Hepatocyte (in vitro differentiated cells): ENCODE data around the gene TAPBP.

ENCODE experiments used
- EZH2 ChIP-seq: fragments of 200-600 bp; sonication (generic); IDR thresholded peaks from 2 replicates; pipeline ENCODE4 v1.6.1; 2016; ENCODE audit warnings: antibody characterized with exemption, mild to moderate bottlenecking, borderline replicate concordance
- EZH2phosphoT487 ChIP-seq: fragments of 200-600 bp; sonication (generic); IDR thresholded peaks from one replicate; pipeline ENCODE4 v1.6.1; 2018; ENCODE audit warnings: antibody characterized with exemption, mild to moderate bottlenecking, low read depth, moderate library complexity; ENCODE audit not compliant: unreplicated experiment, severe bottlenecking
- TF ChIP-seq, protein P1 (sequence below): fragments of 200-600 bp; sonication (generic); IDR thresholded peaks from 2 replicates; pipeline ENCODE4 v1.5.1; 2016; ENCODE audit warnings: antibody characterized with exemption, mild to moderate bottlenecking; ENCODE audit not compliant: poor library complexity

DNA sequence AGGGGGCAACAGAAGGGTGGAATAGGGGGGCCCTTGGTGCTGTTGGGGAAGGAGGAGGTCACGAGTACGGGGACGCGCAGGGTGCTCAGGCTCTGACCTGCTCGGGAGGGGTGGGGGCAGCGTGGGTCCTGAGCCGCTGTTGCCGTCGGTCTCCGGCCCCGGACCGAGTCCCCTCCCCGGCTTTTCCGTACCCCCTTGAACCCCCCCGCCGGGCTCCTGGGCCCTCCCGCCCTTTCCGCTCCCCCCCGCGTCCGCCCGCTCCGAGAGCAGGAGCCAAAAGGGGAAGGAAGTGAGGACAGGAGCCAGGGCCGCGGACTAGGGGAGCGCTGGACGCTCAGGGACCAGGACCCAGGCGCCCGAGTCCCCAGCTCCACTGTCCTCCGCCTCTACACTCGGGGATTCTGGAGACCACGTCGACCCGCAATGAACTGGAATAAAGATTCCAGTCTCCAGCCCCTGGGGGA, 15.1 kb downstream of the TAPBP start, which contains the start of gene RGL2:
- TF ChIP-seq, protein P1, sequence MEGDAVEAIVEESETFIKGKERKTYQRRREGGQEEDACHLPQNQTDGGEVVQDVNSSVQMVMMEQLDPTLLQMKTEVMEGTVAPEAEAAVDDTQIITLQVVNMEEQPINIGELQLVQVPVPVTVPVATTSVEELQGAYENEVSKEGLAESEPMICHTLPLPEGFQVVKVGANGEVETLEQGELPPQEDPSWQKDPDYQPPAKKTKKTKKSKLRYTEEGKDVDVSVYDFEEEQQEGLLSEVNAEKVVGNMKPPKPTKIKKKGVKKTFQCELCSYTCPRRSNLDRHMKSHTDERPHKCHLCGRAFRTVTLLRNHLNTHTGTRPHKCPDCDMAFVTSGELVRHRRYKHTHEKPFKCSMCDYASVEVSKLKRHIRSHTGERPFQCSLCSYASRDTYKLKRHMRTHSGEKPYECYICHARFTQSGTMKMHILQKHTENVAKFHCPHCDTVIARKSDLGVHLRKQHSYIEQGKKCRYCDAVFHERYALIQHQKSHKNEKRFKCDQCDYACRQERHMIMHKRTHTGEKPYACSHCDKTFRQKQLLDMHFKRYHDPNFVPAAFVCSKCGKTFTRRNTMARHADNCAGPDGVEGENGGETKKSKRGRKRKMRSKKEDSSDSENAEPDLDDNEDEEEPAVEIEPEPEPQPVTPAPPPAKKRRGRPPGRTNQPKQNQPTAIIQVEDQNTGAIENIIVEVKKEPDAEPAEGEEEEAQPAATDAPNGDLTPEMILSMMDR: no peak
- TF ChIP-seq EZH2 (no peak), EZH2phosphoT487 (no peak)
